Measurements from ENCODE around the gene EXOC2.
"Not testable (repeated sequence)": the region's sequence is repeated elsewhere in the genome, so short reads cannot be mapped to it uniquely, and the experiment has no call there.

The EXOC2 gene

GRCh38 chr6:570825-571224, 122.1 kb downstream of the EXOC2 start:
- no peak for DNase-seq

GRCh38 chr6:568954-569523, 123.9 kb downstream of the EXOC2 start:
- DNase-seq, result no peak

- no peak for DNase-seq
Measured at GRCh38 chr6:568085-568484, 124.9 kb downstream of the EXOC2 start.

GRCh38 chr6:563863-564262, 129.1 kb downstream of the EXOC2 start:
- DNase-seq, result no peak

- no peak for DNase-seq
Measured at GRCh38 chr6:562052-562676, 130.8 kb downstream of the EXOC2 start.

GRCh38 chr6:561335-561734, 131.6 kb downstream of the EXOC2 start:
- DNase-seq, result not testable (repeated sequence)

GRCh38 chr6:558959-559358, 134.0 kb downstream of the EXOC2 start:
- no peak for DNase-seq

- no peak for DNase-seq
Measured at GRCh38 chr6:558089-558488, 134.8 kb downstream of the EXOC2 start.

- DNase-seq, result no peak
Measured at GRCh38 chr6:551829-552350, 141.0 kb downstream of the EXOC2 start.

- DNase-seq, result no peak
Measured at GRCh38 chr6:551405-551804, 141.5 kb downstream of the EXOC2 start.

- DNase-seq, result no peak
Measured at GRCh38 chr6:549906-550305, 143.0 kb downstream of the EXOC2 start.

- no peak for DNase-seq
Measured at GRCh38 chr6:548517-548916, 144.4 kb downstream of the EXOC2 start.

- DNase-seq, result no peak
Measured at GRCh38 chr6:548091-548490, 144.8 kb downstream of the EXOC2 start.

- no peak for DNase-seq
Measured at GRCh38 chr6:540490-540889, 152.4 kb downstream of the EXOC2 start.

- no peak for DNase-seq
Measured at GRCh38 chr6:537114-537513, 155.8 kb downstream of the EXOC2 start.

GRCh38 chr6:530425-530824, 162.5 kb downstream of the EXOC2 start:
- DNase-seq, result no peak

- no peak for DNase-seq
Measured at GRCh38 chr6:528989-529388, 163.9 kb downstream of the EXOC2 start.

GRCh38 chr6:527989-528673, 164.8 kb downstream of the EXOC2 start:
- no peak for DNase-seq

GRCh38 chr6:524803-525202, 168.1 kb downstream of the EXOC2 start:
- DNase-seq, result no peak

GRCh38 chr6:520820-521219, 172.1 kb downstream of the EXOC2 start:
- no peak for DNase-seq

- no peak for DNase-seq
Measured at GRCh38 chr6:518218-518617, 174.7 kb downstream of the EXOC2 start.

- no peak for DNase-seq
Measured at GRCh38 chr6:516213-516612, 176.7 kb downstream of the EXOC2 start.

- no peak for DNase-seq
Measured at GRCh38 chr6:515267-515666, 177.7 kb downstream of the EXOC2 start.

- DNase-seq, result no peak
Measured at GRCh38 chr6:514396-514978, 178.5 kb downstream of the EXOC2 start.

Data from activated CD4-positive, CD25-positive, alpha-beta regulatory T cell (primary cell).